Measurements from ENCODE around the gene SNX9.

The SNX9 gene

GRCh38 chr6:157951828-157952227 lies 128.8 kb downstream of the SNX9 start:
- ChIA-PET CTCF (interaction anchor here (0.6 kb wide), 1 partner anchor 84 kb away, joined by 3 read pairs; no protein-coding TSS in a partner anchor), POLR2A (ENCODE audit: low non-redundant PET) (interaction anchor here (0.6 kb wide), 1 partner anchor 12 kb away, joined by 3 read pairs; no protein-coding TSS in a partner anchor)

DNA sequence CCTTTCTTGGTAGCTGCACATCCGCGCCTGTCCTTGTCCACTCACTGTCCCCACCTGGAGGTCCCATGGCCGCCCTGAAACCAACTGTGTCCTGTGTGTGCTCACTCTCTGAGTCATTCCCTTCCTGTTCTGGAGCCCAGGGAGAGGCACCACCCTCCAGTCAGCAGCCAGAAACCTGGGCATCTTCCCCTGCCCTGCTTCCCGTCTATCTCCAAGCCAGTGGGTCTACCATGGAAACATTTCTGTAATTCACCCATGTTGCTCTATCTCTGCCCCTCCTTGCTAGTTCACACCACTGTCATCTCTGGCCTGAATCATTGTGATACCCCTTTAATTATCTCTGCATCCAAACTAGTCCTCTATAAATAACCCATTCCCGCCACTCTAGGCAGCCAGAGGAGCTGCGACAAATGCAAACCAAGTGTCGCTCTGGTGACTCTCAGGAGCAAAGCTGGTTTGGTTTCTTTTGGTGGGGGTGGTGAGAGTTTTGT lies 129.9 kb downstream of the SNX9 start:
- POLR2A ChIA-PET (ENCODE audit: low non-redundant PET), result interaction anchor here (0.6 kb wide), 1 partner anchor 25 kb away, joined by 3 read pairs; no protein-coding TSS in a partner anchor
- no peak for DNase-seq (ENCODE audit: low spot score)
- H3K27ac ChIP-seq, result no peak overlapping the region
- CTCF ChIA-PET, result no interaction called here
- TF ChIP-seq, protein P1, sequence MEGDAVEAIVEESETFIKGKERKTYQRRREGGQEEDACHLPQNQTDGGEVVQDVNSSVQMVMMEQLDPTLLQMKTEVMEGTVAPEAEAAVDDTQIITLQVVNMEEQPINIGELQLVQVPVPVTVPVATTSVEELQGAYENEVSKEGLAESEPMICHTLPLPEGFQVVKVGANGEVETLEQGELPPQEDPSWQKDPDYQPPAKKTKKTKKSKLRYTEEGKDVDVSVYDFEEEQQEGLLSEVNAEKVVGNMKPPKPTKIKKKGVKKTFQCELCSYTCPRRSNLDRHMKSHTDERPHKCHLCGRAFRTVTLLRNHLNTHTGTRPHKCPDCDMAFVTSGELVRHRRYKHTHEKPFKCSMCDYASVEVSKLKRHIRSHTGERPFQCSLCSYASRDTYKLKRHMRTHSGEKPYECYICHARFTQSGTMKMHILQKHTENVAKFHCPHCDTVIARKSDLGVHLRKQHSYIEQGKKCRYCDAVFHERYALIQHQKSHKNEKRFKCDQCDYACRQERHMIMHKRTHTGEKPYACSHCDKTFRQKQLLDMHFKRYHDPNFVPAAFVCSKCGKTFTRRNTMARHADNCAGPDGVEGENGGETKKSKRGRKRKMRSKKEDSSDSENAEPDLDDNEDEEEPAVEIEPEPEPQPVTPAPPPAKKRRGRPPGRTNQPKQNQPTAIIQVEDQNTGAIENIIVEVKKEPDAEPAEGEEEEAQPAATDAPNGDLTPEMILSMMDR (conservative IDR thresholded peaks at IDR 0.05; ENCODE audit: low read depth), result no peak

More at GRCh38 chr6:157951828-157952227, 128.8 kb downstream of the SNX9 start:
- no peak for DNase-seq (ENCODE audit: low spot score)
- no peak overlapping the region for H3K27ac ChIP-seq
- TF ChIP-seq, protein P1 (conservative IDR thresholded peaks at IDR 0.05; ENCODE audit: low read depth), result no peak

GRCh38 chr6:157953580-157954091 lies 130.6 kb downstream of the SNX9 start:
- no peak for DNase-seq (ENCODE audit: low spot score)
- TF ChIP-seq, protein P1 (conservative IDR thresholded peaks at IDR 0.05; ENCODE audit: low read depth), result no peak
- peak overlapping the region; percentile 65 for H3K27ac ChIP-seq
- ChIA-PET CTCF (interaction anchor here (0.6 to 0.9 kb wide), 2 partner anchors 13 to 118 kb away, joined by 3 to 5 read pairs; no protein-coding TSS in a partner anchor), POLR2A (ENCODE audit: low non-redundant PET) (interaction anchor here (0.6 kb wide), 1 partner anchor 26 kb away, joined by 3 read pairs; no protein-coding TSS in a partner anchor)

- H3K27ac ChIP-seq, result peak overlapping the region; percentile 65
- ChIA-PET POLR2A (ENCODE audit: low non-redundant PET) (no interaction called here), CTCF (interaction anchor here (0.9 kb wide), 1 partner anchor 118 kb away, joined by 5 read pairs; no protein-coding TSS in a partner anchor)
- TF ChIP-seq, protein P1 (conservative IDR thresholded peaks at IDR 0.05; ENCODE audit: low read depth), result no peak
- DNase-seq (ENCODE audit: low spot score), result no peak
Measured at GRCh38 chr6:157954150-157955117, 131.4 kb downstream of the SNX9 start.

GRCh38 chr6:157955675-157956074 lies 132.6 kb downstream of the SNX9 start:
- H3K27ac ChIP-seq, result no peak overlapping the region
- ChIA-PET CTCF (no interaction called here), POLR2A (ENCODE audit: low non-redundant PET) (no interaction called here)
- TF ChIP-seq, protein P1 (conservative IDR thresholded peaks at IDR 0.05; ENCODE audit: low read depth), result no peak
- DNase-seq (ENCODE audit: low spot score), result no peak

DNA sequence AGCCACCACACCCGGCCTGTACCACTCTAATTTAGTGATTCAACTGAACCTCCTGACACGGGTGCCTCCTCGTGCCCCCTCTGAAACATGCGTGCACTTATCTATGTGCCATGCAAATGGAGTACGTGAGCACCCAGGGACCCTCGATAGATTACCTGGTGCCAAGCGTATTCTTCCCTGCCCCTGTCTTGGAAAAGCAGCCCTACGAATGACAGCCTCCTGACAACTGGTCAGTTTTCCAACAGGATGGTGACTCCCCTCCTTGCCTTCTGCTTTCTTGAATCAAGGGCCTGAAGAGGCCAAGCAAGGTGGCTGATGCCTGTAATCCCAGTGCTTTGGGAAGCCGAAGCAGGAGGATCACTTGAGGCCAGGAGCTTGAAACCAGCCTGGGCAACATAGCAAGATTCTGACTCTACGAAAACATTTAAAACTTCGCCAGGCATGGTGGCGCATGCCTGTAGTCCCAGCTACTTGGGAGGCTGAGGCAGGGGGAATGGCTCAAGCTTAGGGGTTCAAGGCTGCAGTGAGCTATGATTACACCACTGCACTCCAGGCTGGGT lies 133.2 kb downstream of the SNX9 start:
- TF ChIP-seq, protein P1 (conservative IDR thresholded peaks at IDR 0.05; ENCODE audit: low read depth), result no peak
- no peak for DNase-seq (ENCODE audit: low spot score)
- POLR2A ChIA-PET (ENCODE audit: low non-redundant PET), result no interaction called here
- H3K27ac ChIP-seq, result no peak overlapping the region
- CTCF ChIA-PET, result no interaction called here

All from RWPE1 (cell line).